RWPE1 (cell line): ENCODE data around the gene MYCBP2.

Source experiments
- CTCF ChIA-PET: fragments of 350-600 bp; sonication (Branson Sonifier 250); formaldehyde crosslinking; extraction: SDS; loops from one replicate; lab custom pipeline; 2021; lab: Yijun Ruan, JAX
- POLR2A ChIA-PET: fragments of 400-600 bp; formaldehyde crosslinking; extraction: SDS; loops from one replicate; lab custom pipeline; 2020; ENCODE audit warnings: antibody characterized with exemption; ENCODE audit not compliant: low non-redundant PET; lab: Yijun Ruan, JAX
- DNase-seq: peaks from one replicate; pipeline ENCODE4 v3.0.0; 2012; ENCODE audit warnings: low spot score
- H3K27ac ChIP-seq: fragments of 450-650 bp; 2 replicates; pipeline ENCODE4 v1.5.1; 2017
- CTCF ChIP-seq: fragments of 450-650 bp; conservative IDR thresholded peaks from 2 replicates; pipeline ENCODE4 v1.5.1; 2017; ENCODE audit warnings: low read depth, mild to moderate bottlenecking

MYCBP2 gene

GRCh38 chr13:77176350-77176749, 150.5 kb downstream of the MYCBP2 start:
- CTCF ChIA-PET, result no interaction called here
- POLR2A ChIA-PET, result no interaction called here
- no peak for TF ChIP-seq CTCF
- H3K27ac ChIP-seq, result no peak overlapping the region
- peak; percentile 13 for DNase-seq

- no peak overlapping the region for H3K27ac ChIP-seq
- no peak for DNase-seq
- ChIA-PET CTCF (no interaction called here), POLR2A (no interaction called here)
- no peak for TF ChIP-seq CTCF
Measured at GRCh38 chr13:77172650-77173049, 154.2 kb downstream of the MYCBP2 start.

GRCh38 chr13:77171451-77171850, 155.4 kb downstream of the MYCBP2 start:
- no peak for DNase-seq
- ChIA-PET POLR2A (no interaction called here), CTCF (no interaction called here)
- no peak overlapping the region for H3K27ac ChIP-seq
- TF ChIP-seq CTCF, result no peak

GRCh38 chr13:77168237-77168636, 158.7 kb downstream of the MYCBP2 start:
- TF ChIP-seq CTCF, result no peak
- DNase-seq, result no peak
- CTCF ChIA-PET, result no interaction called here
- H3K27ac ChIP-seq, result no peak overlapping the region
- POLR2A ChIA-PET, result no interaction called here

- ChIA-PET POLR2A (no interaction called here), CTCF (no interaction called here)
- no peak for DNase-seq
- no peak for TF ChIP-seq CTCF
- H3K27ac ChIP-seq, result no peak overlapping the region
Measured at GRCh38 chr13:77150651-77151050, 176.2 kb downstream of the MYCBP2 start.

- ChIA-PET CTCF (no interaction called here), POLR2A (no interaction called here)
- H3K27ac ChIP-seq, result no peak overlapping the region
- TF ChIP-seq CTCF, result no peak
- peak; percentile 9 for DNase-seq
Measured at GRCh38 chr13:77143431-77143830, 183.5 kb downstream of the MYCBP2 start.

GRCh38 chr13:77139306-77139705, 187.6 kb downstream of the MYCBP2 start:
- DNase-seq, result no peak
- ChIA-PET CTCF (no interaction called here), POLR2A (no interaction called here)
- no peak overlapping the region for H3K27ac ChIP-seq
- no peak for TF ChIP-seq CTCF
